HG03095 (cell line): ENCODE measurements around the gene BORCS8.

Experiments
- ATAC-seq: cut with Tn5 transposase; IDR thresholded peaks from one replicate; pipeline ENCODE4 v1.9.1; 2021; ENCODE audit warnings: moderate library complexity; ENCODE audit not compliant: unreplicated experiment

Gene BORCS8

DNA sequence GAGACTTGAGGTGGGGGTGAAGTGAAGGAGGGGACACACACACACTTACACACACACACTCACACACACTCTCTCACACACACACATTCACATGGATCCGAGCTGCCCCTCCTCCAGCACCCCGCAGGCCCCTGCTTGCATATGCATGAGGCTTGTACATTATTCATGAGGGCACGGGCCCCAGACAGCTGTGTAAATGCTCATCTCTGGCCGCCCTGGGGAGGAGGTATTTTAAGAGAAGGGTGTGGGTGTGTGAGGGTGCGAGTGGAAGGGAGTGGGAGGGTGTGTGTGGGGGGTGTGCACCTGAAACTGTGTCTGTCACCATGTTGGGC, 22.2 kb upstream of the BORCS8 start:
- ATAC-seq = no peak

DNA sequence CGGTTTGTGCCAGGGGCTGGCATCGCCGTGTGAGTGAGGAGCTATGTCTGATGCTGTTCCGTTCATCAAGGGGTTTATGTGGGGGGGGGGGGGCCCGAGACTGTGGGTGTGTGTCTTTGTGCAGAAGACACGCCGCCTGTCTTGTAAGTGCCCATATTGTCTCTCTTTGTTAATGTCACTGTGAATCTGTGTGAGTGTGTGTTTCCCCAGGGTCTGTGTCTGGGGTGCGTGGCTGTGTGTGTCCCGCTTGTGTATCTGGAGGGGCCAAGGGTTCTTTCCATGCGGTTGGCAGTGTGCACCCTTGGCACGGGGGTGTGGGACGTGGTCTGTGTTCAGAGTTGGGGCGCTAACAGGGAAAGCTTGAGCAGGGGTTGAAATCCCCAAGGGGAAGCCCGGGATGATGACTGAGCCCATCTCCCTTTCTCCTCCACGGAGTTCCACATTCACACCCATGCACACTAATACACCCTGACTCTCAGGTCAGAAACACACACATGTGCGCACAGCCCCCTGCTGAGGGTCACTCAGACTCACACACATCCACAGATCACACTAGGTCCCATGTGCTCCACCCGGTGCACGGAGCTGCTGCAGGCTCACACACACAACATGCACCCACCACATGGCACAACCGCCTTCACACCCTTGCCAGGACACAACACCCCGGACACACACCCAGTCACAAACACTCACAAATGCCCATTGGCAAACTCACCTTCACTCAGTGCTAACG, 21.6 kb upstream of the BORCS8 start:
- no peak for ATAC-seq

DNA sequence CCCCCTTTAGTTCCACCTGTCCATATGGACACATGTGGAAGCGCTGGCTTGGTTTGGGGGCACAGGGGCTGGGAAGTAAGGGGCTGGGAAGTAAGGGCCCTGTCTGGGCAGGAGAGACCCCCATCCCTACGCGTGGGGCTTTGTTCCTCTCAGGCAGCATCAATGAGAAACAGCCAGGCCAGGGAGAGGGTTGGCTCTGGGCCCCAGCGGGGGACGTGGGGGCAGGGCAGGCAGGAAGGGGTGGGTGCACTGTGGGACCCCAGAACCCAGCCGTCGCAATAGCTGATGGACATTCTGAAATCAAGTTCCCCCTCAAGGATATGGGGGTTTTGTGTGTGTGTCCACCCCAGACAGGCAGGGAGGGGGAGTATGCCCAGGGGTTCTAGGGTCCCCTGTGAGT, 21.0 kb upstream of the BORCS8 start:
- ATAC-seq = no peak

DNA sequence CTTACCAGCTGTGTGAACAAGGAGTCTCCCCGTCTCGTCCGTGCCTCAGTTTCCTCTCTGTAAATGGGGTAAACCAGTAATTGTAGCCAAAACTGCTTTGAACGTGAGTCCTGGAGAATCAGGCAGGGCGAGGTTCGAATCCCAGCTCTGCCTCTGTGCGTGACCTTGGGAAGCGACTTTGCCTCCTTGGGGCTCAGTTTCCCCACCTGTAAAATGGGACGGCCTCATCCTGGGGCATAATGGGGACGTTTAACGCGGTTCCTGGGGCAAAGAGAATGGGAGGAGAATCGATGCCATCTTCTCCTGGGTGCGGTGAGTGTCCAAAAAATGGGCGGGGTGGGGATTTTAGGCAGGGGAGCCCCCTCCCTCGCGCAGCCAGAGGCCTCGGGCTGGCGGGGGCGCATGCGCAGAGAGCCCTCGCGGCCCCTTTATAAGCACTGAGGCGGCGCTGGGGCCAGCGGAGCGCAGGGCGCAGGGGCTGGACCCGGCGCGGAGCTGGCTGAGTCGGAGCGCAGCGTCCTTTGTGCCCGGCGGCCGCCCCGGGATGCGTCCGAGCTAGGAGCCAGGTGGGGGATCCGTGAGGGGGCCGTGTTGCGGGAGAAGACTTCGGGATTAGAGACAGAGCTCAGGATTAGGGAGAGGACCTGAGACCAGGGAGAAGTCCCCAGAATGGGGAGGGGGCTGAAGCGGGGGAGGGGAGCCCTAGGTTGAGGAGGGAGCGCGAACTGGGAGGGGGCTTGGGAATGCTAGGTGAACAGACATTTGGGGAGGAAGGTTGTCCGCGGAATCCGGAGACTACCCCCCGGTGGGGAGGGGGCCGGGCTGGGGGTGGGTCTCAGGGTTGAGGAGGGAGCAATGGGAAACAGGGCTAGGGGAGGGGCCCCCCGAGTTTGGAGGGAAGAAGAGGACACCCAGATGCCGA, 19.8 kb upstream of the BORCS8 start, which contains the start of gene NCAN:
TSS of gene NCAN (plus strand) at position 460 of the 922 bp plus-strand sequence. CDS start 4,996 bp downstream, outside the sequence.
- ATAC-seq = no peak

DNA sequence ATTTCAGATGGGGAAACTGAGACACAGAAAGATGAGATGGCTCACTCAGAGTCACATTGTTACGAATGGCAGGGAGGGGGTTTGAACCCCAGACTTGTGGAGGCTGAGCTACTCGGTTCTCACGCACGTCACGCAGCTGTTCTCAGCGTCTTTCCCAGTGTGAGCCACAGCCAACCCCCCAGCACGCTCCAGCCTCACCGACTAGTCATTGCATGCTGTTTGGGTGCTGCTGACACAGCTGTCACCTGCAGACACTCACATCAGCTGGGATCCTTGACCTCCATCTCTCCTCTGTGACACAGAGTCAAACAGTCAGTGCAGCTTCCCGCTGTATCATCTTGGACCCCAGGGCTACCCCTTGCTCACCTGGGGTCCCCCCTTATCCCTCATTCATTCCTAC, 17.4 kb upstream of the BORCS8 start:
- no peak for ATAC-seq

DNA sequence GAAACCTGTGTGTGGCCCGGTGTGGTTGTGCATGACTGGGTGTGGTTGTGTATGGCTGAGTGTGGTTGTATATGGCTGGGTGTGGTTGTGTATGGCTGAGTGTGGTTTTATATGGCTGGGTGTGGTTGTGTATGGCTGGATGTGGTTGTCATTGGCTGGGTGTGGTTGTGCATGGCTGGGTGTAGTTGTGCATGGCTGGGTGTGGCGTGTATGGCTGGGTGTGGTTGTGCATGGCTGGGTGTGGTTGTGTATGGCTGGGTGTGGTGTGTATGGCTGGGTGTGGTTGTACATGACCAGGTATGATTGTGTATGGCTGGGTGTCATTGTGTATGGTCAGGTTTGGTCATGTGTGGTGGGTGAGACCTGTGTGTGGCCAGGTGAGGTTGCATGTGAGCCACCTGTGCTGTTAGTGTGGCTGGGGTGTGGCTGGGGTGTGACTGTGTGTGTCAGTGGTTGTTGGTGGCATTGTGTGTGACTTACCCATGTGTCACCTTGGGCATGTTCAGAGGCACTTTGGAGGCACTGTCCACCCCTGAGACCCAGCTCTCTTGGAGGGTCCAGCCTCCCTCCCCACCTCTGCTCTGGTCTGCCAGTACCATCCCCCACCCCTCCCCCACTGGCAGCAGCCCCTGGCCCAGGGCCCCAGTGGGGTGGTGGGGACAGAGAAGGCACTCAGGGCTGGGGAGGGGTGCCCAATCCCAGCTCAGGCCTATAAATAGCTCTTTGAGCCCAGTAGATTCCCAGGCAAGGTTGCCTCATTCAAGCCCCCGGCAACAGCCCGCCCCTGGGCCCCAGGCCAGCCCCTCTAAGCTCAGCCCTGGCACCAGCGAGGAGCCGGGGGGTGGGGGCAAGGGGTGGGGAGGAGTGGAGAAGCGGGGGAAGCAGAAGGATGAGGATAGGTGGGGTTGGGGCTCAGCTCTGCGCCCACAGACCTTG, 16.0 kb upstream of the BORCS8 start:
- no peak for ATAC-seq

DNA sequence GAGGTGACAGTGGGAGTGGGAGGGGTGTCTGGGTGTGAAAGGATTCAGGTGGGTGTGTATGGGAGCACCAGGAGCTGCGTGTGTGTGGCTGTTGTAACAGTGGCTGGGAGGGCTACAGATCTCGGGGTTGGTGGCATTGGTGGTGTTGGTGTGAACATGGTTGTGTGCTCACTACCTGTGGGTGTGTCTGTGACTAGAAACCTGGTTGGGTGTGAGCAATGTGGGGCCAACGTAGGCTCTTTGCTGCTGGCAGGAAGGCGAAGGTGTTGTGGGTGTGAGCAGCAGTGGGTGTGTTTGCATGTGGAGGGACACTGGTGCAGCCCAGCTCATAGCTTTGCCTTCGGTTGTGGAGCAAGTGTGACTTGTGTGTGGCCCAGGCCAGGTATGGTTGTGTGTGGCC, 15.0 kb upstream of the BORCS8 start:
- no peak for ATAC-seq

DNA sequence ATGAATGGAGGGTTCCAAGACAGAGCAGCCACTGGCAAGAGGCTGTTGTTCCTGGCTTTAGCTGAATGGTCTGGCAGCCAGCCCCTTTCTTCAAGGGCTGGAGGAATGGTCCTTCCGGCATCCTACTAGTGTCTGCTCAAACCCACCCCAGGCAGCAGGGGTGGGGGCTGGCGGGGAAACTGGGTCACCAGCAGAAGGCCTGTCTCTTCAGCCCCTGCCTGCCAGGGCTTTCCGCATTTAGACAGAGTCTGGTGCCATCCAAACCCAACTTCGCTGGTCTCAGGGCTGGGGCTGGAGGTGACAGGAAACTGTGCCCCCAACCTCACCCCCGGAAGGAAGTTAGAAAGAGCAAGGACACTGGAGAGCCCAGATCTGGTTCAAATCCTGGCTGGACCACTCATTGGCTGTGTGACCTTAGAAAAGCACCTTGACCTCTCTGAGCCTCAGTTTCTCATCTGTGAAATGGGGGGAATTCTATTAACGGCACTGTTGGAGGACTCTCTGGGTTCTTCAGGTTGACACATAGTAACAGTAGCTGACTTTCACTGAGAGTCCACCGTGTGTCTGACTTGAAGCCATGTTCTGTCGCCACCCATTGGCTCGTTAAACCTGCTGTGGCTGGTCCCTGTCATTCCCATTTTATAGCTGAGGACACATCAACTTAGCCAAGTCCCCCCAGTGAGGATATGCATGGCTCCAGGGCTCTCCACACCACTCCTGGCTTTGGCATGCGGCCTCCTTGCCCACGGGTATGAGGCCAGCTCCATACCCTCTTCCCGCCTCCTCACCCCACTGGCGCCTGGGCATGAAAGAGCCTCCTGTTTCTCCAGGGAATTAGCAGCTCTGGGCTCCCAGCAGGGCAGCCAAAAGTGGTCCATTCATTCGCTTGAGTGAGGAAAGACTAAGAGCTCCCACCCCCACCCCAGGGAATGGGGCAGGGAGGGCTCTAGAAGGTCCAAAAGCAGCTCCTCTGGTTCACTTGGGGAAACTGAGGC, 13.8 kb upstream of the BORCS8 start:
- ATAC-seq = no peak

DNA sequence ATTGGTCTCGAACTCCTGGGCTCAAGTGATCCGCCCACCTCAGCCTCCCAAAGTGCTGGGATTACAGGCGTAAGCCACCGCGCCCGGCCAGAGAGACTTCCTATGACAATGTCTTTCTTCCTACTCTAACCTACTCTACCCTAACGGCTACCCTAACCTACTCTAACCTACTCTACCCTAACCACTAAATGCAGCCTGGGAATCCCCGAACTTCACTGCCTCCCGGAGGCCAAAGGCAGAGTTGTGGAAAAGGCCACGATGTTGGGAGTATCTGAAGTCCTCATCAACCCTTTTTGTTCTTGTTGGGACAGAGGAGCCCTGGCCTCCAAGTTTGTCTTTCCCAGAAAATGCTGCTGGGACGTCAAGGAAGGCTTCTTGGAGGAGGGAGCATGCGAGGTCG, 12.2 kb upstream of the BORCS8 start:
- no peak for ATAC-seq

DNA sequence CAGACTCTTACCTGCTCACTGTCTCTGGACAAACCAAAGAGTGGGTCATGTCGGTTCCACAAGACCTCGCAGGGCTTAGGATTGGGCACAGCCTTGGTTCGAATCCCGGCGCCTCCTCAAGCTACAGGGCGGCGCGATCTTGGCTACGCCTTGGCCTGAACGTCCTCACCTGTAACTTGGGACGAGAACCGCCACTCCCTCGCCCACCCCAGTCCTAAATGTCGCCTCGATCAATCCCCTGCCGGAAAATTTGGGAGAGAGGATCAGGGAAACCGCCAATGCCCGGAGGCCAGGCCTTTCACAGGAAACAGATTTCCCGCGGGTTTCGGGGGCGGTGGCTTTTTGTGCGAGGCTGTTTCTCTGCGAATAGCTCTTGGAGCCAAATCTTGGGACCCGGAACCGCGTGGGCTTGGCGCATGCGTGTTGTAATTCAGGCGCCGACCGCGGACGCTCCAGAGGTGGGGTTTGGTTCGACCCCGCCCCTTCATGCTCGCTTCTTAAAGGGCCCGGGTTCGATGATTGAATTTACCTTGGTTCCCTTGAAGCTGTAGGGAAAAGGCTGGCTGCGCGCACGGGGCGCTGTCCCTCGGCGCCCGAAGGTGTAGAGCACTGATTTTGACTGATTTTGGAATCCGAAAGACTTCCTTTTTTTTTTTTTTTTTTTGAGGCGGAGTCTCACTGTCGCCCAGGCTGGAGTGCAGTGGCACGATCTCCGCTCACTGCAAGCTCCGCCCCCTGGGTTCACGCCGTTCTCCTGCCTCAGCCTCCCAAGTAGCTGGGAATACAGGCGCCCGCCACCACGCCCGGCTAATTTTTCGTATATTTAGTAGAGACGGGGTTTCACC, 11.3 kb upstream of the BORCS8 start, which contains the start of gene NR2C2AP:
TSS of gene NR2C2AP (minus strand) at position 403 of the 845 bp plus-strand sequence. CDS start at position 49, 354 bp downstream.
- ATAC-seq = peak; percentile 53

DNA sequence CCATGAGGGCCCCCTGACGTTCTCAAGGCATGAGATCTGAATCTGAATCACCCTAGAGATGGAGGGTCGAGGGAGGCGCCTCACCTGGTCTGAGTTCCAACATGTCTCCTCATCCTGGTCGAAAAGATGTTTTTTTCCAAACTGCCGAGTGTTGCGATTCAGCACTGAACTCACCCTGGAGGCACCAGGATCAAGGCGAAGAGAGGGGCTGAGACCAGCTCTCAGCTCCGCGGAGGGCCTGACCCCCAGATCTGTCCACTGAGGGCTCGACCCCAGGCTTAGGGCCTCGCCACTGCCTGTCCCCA, 10.7 kb upstream of the BORCS8 start:
- ATAC-seq = no peak

DNA sequence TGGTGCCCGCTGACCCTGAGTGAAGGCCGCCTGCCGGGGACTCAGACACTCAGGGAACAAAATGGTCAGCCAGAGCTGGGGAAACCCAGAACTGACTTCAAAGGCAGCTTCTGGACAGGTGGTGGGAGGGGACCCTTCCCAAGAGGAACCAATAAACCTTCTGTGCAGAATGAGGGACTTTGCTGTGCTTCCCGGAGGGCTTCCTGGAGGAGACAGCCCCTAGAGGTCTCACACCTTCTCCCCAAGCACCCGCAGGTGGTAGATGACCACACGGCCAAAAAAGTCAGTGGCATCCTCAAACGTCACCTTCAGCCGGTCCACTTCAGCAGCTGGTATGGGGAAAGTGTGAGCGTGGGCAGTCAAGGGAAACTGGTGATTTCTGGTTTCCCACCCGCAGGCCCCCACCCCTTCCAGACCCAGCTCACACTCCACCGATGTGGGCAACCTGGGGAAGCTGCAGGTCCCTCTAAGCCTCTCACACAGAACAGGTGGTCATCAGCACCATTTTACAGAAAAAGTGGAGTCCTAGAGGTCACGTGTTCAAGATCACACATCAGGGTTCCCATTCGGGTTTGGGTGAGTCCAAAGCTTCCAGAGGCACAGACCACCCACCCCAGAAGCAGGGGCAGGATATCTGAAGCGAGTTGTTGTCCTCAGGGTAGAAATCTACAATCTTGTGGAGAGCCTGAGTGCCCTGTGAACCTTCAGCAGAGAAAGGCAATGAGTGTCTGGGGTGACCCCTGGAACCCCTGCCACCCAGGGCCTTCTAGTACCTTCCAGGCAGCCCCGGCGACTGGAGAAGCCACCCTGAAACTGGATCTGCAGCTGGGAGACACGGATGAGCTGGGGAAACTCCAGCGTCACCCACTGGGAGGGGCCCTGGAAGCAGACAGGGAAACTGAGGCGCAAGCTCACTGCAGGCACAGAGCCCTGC, 10.0 kb upstream of the BORCS8 start:
- no peak for ATAC-seq

DNA sequence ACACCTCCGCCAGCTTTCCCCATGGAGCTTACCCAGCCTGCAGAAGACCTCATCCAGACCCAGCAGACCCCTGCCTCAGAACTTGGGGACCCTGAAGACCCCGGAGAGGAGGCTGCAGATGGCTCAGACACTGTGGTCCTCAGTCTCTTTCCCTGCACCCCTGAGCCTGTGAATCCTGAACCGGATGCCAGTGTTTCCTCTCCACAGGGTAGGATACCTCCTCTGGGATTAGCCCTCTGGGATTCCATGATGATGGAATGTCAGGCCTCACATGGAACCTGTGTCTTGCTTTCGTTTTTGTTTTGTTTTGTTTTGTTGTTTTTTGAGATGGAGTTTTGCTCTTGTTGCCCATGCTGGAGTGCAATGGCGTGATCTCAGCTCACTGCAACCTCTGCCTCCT, 2.0 kb upstream of the BORCS8 start:
- no peak for ATAC-seq

DNA sequence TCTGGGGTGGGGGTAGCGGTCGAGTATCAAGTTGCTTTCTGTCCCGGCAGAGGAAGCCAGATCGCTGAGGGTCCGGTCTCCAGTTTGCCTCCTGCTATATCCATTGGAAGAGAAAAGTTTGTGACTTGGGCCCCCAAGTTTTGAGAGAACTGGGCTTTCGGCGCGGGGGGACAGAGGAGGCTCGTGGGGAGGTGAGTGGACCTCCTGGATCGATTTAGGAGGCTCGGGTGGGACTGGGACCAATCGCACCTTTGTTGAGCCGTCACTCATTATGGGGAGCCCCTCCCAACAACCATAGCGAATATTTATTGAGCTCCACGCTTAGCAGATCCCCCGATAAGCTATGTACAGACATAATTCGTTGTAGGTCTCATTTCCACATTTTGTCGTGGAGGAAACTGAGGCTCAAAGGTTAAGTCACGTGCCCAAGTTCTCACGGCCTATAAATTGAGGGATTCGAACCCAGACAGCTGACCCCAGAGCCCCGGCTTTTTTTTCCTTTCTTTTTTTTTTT, 1.0 kb upstream of the BORCS8 start:
- no peak for ATAC-seq

DNA sequence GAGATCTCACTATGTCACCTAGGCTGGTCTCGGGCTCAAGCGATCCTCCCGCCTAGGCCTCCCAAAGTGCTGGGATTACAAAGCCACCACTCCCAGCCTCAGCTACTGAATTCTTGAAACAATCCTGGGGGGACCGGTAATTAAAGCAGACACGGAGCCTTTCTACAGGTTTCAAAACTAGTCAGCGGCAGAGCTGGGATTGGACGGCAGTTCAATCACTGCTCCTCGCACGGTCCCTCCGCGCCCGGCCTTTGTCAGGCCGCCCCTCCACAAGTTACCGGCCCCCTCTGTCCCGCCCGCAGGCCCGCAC, 229 bp downstream of the BORCS8 start:
- no peak for ATAC-seq

DNA sequence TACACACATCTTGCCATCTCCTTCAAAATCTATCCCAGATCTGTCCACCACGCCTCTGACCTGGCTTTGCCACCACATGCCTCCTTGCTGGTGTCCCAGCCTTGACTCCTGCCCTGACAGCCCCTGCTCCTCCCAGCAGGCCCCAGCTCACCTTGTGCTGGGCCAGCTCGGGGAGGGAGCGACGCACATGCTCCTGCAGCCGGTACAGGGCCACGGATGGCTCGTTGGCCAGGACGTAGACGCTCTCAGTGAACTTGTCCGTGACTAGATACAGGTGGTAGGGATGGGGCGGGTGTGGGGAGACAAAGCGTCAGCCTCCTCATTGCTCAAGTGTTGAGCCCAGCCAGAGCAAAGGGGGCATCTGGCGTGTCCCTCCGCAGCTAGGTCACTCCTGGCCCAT, 5.2 kb downstream of the BORCS8 start:
- no peak for ATAC-seq

DNA sequence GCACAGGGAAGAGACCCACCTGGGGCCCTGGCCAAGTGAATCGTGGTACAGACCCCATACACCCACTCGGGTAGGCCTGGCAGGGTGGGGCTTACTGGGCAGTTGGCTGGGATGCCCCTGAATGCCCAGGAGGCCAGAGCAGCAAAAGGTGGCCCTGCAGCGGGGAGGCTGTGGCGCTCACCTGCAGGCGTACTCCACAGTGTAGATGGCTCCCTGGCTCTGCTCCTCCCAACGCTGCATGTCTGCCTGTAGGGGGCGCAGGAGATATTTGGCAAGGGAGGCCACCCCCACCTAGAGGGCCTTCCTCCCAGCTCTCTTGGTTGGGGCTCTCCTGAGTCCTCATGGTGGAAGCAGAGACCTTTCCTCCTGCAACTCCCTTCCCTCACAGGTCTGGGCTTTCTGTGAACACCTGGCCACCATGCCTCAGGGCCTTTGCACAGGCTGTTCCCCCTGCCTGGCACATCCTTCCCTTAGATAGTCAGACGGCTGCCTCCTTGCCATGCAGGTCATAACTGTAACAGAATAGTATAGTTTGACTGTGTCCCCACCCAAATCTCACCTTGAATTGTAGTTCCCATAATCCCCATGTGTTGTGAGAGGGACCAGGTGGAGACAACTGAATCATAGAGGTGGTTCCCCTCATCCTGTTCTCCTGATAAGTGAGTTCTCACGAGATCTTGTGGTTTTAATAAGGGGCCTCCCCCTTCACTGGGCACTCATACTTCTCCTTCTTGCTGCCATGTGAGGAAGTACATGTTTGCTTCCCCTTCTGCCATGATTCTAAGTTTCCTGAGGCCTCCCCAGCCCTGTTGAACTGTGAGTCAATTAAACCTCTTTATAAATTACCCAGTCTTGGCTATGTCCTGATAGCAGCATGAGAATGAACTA, 5.9 kb downstream of the BORCS8 start:
- ATAC-seq = no peak
